Left lobe of liver (tissue), 2 donors: ENCODE data around the gene L1TD1. TPM values are rescaled to one million over a fixed set of nuclear protein-coding genes. Genes with fewer than 3 reads are reported as not detected.
"Not testable (repeated sequence)": the region's sequence is repeated elsewhere in the genome, so short reads cannot be mapped to it uniquely, and the experiment has no call there.

Experiments used
- ATAC-seq: fragments of 200-7000 bp; cut with Tn5 transposase; one replicate; pipeline ENCODE4 v1.9.1; 2020; ENCODE audit warnings: mild to moderate bottlenecking, moderate library complexity
- DNase-seq: peaks from one replicate; pipeline ENCODE4 v3.0.0-alpha.2; 2020; ENCODE audit warnings: low spot score
- total RNA-seq: library from RNA; stranded (reverse); gene quantifications from one replicate; pipeline ENCODE4 v1.2.1, GENCODE V29; 2021
- donor health status: DM: no; HTN: no; CAD: no; lungs with moderate emphysema.
- donor health status: DM: no; HTN: yes; CAD: no.

Gene L1TD1, protein sequence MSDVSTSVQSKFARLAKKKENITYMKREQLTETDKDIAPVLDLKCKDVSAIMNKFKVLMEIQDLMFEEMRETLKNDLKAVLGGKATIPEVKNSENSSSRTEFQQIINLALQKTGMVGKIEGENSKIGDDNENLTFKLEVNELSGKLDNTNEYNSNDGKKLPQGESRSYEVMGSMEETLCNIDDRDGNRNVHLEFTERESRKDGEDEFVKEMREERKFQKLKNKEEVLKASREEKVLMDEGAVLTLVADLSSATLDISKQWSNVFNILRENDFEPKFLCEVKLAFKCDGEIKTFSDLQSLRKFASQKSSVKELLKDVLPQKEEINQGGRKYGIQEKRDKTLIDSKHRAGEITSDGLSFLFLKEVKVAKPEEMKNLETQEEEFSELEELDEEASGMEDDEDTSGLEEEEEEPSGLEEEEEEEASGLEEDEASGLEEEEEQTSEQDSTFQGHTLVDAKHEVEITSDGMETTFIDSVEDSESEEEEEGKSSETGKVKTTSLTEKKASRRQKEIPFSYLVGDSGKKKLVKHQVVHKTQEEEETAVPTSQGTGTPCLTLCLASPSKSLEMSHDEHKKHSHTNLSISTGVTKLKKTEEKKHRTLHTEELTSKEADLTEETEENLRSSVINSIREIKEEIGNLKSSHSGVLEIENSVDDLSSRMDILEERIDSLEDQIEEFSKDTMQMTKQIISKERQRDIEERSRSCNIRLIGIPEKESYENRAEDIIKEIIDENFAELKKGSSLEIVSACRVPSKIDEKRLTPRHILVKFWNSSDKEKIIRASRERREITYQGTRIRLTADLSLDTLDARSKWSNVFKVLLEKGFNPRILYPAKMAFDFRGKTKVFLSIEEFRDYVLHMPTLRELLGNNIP
- 0.38 TPM for total RNA-seq

DNA sequence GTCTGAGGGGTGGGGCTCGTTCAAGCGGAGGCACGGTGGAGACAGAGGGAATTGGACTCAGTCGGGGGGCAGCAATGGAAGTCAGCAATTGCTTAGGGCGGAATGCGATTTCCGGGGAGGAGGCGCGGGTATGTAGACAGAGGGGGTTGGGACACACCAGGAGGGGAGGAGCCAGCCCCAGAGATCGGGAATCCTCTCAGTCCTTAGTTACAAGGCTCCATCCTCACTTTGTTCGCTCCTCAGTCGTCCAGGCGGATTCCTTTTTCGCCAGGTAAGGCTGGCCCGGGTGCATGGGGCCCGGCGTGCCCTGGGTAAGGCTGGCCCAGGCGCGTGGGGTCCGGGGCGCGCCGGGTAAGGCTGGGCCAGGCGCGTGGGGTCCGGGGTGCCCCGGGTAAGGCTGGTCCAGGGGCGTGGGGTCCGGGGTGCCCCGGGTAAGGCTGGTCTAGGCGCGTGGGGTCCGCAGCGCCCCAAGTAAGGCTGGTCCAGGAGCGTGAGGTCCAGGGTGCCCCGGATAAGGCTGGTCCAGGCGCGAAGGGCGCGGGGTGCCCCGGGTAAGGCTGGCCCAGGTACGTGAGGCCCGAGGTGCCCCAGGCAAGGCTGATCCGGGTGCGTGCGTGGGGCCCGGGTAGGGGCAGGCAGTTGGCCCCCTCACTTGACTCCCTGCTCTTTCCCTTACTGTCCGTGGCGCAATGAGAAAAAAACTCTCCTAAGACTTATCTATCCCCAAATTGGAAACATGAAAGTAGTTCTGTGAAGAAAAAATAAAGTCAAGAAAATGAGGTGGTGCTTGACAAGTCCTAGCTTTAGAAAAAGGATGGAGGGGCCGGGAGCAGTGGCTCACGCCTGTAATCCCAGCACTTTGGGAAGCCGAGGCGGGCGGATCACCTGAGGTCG, at the start of gene L1TD1:
Gene L1TD1 (plus strand): TSS at position 199 of the 894 bp plus-strand sequence. CDS start 11,780 bp downstream, outside the sequence.
- ATAC-seq (no peak), DNase-seq (no peak)

DNA sequence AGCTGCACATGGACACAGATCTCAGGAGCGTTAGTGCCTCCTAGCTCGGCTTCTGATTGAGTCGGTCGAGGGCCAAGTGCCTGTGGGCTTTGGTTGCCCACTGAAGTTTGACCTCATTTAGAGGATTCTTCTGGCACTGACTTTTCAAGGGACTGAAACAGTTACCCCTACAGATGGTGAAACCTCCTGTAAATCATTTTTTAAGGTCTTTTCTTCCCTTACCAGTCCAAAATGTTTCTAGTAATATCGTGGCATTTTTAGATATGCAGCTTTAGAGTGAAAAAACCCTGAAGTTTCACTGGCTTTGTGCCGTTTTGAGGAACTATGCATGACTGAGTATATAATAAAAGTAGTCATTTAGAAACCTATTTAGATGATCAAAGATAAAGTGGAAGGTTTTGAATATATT, 34.7 kb upstream of the L1TD1 start:
- DNase-seq: no peak
- ATAC-seq: no peak

DNA sequence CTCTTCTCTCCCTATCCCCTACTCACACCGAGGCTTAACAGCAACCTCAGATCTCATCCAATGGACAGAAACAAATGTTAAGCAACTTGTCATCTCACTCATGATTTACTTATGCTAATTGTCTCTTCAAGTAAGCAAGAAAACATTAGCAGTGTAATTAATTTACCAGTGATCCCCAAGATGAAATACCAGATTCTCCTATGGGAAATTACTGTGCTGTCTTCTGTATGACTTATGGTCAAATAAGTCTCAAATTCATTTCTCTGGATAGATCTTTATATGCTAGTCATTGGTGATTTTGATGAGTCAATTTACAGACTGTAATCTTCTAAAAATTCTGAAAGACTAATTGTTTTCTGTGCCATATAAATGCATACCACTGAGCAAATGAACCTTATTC, 32.9 kb upstream of the L1TD1 start:
- ATAC-seq (no peak), DNase-seq (no peak)

DNA sequence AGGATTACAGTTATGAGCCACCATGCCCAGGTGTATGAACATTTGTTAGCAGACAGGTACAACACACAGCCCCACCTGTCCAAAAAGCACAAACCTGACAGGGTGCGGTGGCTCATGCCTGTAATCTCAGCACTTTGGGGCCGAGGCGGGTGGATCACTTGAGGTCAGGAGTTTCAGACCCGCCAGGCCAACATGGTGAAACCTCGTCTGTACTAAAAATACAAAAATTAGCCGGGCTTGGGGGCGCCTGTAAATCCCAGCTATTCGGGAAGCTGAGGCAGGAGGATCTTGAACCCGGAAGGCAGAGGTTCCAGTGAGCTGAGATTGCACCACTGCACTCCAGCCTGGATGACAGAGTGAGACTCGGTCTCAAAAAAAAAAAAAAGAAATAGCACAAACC, 24.3 kb upstream of the L1TD1 start:
- not testable (repeated sequence) for DNase-seq
- peak; percentile 12 for ATAC-seq

DNA sequence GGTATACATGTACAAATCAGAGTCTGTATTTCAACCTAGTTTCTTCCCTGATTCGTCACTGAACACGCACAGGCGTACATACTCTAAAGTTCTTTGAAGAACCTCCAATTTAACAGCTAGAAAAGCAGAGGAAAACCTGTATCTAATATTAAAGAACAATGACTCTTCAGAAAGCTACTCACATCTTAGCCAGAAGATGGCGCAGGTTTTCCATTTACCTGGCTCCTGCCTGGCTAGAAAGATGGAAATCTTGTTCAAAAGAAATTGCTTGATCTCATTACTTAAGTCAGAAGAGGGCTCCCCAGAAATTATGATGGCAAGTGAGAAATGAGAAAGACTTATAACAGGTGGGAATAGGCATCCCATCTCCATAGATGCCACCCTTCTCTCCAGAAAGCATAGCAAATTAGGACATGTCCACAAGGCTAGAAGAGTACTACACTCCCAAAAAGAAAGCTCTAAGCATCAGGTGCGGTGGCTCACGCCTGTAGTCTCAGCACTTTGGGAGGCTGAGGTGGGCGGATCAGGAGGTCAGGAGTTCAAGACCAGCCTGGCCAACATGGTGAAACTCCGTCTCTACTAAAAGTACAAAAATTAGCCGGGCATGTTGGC, 19.0 kb upstream of the L1TD1 start:
- ATAC-seq: peak; percentile 84
- no peak for DNase-seq

DNA sequence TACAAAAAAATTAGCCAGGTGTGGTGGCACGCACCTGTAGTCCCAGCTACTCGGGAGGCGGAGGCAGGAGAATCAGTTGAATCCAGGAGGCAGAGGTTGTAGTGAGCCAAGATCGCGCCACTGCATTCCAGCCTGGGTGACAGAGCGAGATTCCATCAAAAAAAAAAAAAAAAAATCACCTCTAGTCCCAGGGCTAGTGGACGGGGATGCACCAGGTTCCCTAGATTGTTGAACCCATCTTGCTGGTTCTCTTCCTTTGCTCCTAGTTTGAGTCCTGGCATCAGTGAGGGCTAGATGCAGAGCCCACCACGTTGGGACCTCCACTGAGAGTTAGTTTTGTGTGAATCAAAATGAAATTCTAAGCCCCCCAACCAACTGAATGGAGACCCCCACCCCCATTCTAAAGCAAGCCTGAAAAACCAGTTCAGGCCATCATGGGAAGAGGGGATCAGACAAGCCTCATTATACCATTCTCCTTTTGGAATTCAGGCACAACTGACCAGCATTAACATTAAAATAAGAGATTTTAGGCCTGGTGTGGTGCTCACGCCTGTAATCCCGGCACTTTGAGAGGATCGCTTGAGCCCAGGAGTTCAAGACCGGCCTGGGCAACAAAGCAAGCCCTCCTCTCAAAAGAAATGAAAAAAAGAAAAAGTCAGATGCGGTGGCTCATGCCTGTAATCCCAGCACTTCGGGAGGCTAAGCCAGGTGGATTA, 17.9 kb upstream of the L1TD1 start:
- no peak for ATAC-seq
- DNase-seq: no peak

DNA sequence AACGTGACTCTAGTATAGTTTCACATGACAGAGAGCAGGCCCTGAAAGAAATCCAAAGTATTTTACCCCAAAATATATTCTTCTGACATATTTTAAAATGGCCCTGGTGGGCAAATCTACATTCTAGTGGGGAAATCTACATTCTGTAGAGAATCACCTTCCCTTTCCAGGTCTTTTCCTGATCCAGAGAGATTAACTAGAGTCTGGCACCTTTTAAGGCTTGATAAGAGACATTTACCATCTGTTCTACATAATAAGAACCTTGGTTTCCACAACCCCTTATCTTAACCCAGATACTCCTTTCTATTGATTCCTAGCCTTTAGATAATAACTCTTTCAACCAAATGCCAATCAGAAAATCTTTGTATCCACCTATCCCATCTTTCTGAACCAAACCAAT, 17.0 kb upstream of the L1TD1 start:
- ATAC-seq: no peak
- no peak for DNase-seq

DNA sequence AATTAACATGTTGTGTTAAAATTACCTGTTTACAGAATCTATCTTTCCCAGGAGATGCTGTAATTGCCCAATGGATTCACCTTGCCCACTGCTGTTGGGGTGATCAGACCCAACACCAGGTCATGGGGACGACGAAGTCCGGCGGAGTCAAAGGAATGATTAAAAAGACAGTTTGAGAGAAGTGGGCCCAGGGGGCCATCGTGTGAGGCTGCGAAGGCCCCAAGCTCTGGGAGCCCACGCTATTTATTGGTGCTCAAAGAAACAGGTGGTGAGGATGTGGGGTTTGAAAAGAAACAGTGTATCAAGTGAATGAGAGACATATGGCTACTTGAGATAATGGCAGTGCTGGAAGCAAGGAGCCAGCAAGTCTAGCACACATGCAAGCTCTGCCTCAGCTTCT, 16.3 kb upstream of the L1TD1 start:
- ATAC-seq (no peak), DNase-seq (no peak)

DNA sequence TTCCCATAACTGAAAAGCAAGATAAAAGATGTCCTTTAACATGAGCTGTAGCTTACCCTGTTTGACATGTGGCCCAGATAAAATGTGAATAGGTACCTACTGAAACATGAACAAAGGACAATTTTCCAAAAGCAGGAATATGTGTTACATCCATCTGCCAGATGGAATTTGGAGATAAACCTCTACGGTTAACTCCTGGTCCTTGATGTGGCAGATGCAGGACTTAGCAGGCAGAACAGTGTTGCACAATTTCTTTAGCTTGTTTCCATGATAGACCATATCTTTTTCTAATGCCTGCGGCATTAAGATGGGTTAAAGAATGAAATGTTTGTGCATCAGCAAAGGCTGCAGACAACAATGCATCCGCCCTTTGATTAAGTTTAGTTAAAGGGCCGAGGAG, 14.6 kb upstream of the L1TD1 start:
- ATAC-seq, DNase-seq: not testable (repeated sequence)

DNA sequence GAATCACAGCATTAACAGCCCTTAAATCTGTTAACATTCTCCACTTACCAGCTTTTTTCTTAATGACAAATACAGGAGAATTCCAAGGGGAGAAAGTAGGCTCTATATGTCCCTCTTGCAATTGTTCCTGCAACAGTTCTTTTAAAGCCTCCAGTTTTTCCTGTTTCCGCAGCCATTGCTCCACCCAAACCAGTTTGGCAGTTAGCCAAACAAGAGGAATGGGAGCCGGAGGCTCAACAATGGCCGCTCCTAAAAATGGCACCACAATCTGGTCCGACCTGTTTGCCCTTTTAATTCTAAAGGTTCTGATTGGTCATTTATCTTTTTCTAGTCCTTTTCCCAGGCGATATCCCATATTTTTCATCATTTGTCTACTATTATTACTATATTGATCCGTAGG, 14.0 kb upstream of the L1TD1 start:
- ATAC-seq (no peak), DNase-seq (no peak)

DNA sequence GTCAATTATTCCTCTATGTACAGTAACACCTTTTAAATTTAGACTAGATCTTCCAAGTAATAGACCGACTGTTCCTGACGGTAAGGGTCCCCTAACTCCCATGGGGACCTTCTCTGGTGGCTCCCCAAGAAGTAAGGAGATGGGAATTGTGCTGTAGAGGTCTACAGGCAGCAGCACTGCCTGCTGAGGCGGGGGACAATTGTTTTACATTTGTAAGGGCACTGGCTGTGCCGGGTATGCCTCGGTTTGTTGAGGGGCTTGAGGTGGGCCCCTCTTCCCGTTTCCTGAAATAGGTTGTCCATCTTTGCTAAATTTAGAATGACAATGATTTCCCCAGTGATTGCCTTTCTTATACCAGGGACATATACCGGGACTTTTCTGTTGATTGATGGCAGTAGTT, 13.1 kb upstream of the L1TD1 start:
- no peak for ATAC-seq
- DNase-seq: no peak

DNA sequence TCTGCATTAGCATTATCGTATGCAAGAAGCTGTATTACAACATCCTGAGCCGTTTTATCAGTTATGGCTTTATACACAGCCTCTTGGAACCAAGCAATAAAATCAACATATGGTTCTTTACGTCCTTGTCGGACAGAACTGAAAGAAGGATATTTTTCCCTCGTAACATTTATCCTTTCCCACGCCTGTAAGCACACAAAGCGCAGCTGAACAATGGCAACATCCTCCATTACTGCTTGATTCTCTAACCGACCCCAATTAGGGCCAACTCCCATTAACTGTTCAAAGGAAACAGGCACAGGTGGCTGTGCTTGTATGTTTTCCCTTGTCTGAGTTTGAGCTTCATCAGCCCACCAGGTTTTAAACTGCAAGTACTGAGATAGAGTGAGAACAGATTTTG, 12.5 kb upstream of the L1TD1 start:
- not testable (repeated sequence) for ATAC-seq

DNA sequence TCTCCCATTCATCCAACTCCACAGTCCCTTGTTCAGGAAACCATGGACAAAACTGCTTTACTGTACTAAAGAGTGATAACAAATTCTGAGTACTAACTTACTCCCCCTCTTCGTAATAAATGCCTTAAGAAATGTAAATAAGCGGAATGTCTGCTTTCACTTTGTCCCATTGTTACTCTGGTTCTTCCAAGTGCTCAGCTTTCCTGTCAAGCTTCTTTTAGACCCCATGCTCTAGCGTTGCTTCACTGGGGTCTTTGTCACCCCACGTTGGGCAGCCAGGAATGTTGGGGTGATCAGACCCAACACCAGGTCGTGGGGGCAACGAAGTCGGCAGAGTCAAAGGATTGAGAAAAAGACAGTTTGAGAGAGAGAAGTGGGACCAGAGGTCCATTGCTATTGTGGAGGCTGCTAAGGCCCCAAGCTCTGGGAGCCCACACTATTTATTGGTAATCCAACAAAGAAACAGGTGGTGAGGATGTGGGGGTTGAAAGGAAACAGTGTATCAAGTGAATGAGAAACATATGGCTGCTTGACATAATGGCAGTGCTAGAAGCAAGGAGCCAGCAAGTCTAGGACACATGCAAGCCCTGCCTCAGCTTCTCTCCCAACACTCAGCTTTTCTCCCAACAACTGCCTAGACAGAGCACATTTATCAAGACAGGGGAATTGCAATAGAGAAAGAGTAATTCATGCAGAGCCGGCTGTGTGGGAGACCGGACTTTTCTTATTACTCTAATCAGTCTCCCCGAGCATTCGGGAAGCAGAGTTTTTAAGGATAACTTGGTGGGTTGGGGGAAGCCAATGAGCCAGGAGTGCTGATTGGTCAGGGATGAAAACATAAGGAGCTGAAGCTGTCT, 11.3 kb upstream of the L1TD1 start:
- not testable (repeated sequence) for DNase-seq, ATAC-seq

More for the DNA sequence above, 12.5 kb upstream of the L1TD1 start:
- DNase-seq: not testable (repeated sequence)

DNA sequence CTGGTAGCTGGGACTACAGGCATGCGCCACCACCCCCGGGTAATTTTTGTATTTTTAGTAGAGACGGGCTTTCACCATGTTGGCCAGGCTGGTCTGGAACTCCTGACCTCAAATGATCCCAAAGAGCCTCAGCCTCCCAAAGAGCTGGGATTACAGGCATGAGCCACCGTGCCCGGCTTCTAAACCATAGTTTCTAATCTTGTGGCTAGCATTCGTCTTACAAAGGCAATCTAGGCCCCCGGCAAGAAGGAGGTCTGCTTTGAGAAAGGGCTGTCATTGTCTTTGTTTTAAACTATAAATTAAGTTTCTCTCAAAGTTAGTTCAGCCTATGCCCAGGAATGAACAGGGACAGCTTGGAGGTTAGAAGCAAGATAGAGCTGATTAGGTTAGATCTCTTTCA, 10.3 kb upstream of the L1TD1 start:
- ATAC-seq (no peak), DNase-seq (no peak)

DNA sequence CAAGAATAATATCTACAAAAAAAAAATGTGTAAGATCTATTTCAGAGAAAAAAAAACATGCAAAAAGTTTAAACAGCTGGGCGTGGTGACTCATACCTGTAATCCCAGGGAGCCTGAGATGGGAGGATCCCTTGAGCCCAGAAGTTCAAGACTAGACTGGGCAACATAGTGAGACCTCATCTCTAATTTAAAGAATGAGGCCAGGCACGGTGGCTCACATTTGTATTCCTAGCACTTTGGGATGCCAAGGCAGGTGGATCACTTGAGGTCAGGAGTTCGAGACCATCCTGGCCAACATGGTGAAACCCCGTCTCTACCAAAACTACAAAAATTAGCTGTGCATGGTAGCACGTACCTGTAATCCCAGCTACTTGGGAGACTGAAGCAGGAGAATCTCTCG, 9.4 kb upstream of the L1TD1 start:
- ATAC-seq, DNase-seq: not testable (repeated sequence)

DNA sequence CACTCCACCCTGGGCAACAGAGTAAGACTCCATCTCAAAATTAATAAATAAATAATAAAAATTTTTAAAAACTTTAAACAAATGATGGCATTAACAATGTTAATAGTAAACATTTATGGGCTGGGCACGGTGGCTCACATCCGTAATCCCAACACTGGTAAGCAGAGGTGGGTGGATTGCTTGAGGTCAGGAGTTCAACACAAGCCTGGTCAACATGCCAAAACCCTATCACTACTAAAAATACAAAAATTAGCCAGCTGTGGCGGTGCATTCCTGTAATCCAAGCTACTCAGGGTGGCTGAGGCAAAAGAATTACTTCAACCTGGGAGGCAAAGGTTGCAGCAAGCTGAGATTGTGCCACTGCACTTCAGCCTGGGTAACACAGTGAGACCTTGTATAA, 9.0 kb upstream of the L1TD1 start:
- ATAC-seq (peak; percentile 31), DNase-seq (no peak)

DNA sequence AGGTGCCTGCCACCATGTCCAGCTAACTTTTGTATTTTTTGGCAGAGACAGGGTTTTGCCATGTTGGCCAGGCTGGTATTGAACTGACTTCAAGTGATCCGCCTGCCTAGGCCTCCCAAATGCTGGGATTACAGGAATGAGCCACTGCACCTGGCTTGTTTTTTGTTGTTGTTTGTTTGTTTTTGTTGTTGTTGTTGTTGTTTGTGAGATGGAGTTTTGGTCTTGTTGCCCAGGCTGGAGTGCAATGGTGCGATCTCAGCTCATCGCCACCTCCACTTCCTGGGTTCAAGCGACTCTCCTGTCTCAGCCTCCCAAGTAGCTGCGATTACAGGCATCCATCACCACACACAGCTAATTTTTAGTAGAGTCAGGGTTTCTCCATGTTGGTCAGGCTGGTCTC, 7.1 kb upstream of the L1TD1 start:
- ATAC-seq (no peak), DNase-seq (peak; percentile 1)

DNA sequence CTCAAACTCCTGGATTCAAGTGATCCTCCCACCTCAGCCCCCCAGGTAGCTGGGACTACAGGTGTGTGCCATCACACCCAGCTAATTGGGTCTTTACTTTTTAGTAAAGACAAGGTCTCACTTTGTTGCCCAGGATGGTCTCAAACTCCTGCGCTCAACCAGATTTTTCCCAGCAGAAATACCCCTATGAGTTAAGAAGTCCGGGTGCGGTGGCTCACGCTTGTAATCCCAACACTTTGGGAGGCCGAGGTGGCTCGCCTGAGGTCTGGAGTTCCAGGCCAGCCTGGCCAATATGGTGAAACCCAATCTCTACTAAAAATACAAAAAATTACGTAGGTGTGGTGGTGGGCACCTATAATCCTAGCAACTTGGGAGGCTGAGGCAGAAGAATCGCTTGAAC, 6.5 kb upstream of the L1TD1 start:
- DNase-seq: peak; percentile 5
- ATAC-seq: no peak
